ENCODE measurements around the gene SHISA4. TPM values are rescaled to one million over a fixed set of nuclear protein-coding genes. Genes with fewer than 3 reads are reported as not detected.
"Not testable (repeated sequence)": the region's sequence is repeated elsewhere in the genome, so short reads cannot be mapped to it uniquely, and the experiment has no call there.

The SHISA4 gene
- total and polyA plus RNA-seq, 5 experiments from 2014 or later, result 0.77 to 0.96 TPM; not detected in 3

- Mint-ChIP-seq H3K27ac (peak overlapping the region in 1 of 10 donors; percentile 15), H3K4me1 (peaks cover 8 to 16% (median 11%) of the 10 kb centered on the region in 4 donors), H3K4me3 (no peak overlapping the region), H3K36me3 (peaks cover 0 to 2% (median 0%) of the 10 kb centered on the region in 3 donors), H3K9me3 (peaks cover 0 to 2% (median 0%) of the 10 kb centered on the region in 9 donors), H3K27me3 (peaks cover 25 to 46% (median 36%) of the 10 kb centered on the region in 5 donors)
- DNase-seq, result no peak
- POLR2A ChIA-PET, result no interaction called here
- ATAC-seq, result no peak
Observed at GRCh38 chr1:201894343-201895119, 5.8 kb downstream of the SHISA4 start.

GRCh38 chr1:201895120-201895665 lies 6.5 kb downstream of the SHISA4 start:
- POLR2A ChIA-PET, result interaction anchor here (1.7 kb wide), 1 partner anchor 60 kb away, joined by 5 read pairs; the partner anchor contains the start of gene TIMM17A
- H3K9me3 Mint-ChIP-seq, result peaks cover 0 to 2% (median 0%) of the 10 kb centered on the region in 9 donors
- no peak overlapping the region for H3K4me3 Mint-ChIP-seq
- H3K27me3 Mint-ChIP-seq, result peaks cover 24 to 46% (median 38%) of the 10 kb centered on the region in 5 donors
- no peak for ATAC-seq
- no peak for DNase-seq
- H3K27ac Mint-ChIP-seq, result peak overlapping the region in 1 of 10 donors; percentile 41
- H3K4me1 Mint-ChIP-seq, result peaks cover 5 to 13% (median 9%) of the 10 kb centered on the region in 4 donors
- H3K36me3 Mint-ChIP-seq, result peaks cover 0 to 2% (median 0%) of the 10 kb centered on the region in 3 donors

- POLR2A ChIA-PET, result interaction anchor here (1.7 kb wide), 1 partner anchor 59 kb away, joined by 5 read pairs; the partner anchor contains the start of gene TIMM17A
- ATAC-seq (peak; percentile 94 to 96), DNase-seq (peak; percentile 58 to 88 (median 73))
- peaks cover 0 to 2% (median 0%) of the 10 kb centered on the region in 3 donors for H3K36me3 Mint-ChIP-seq
- H3K9me3 Mint-ChIP-seq, result peaks cover 0 to 2% (median 0%) of the 10 kb centered on the region in 9 donors
- H3K4me1 Mint-ChIP-seq, result peaks cover 5 to 13% (median 7%) of the 10 kb centered on the region in 4 donors
- peak overlapping the region in 9 of 10 donors; percentile 4 to 77 (median 54) for H3K4me3 Mint-ChIP-seq
- H3K27ac Mint-ChIP-seq, result peak overlapping the region in 9 of 10 donors; percentile 5 to 83 (median 54)
- H3K27me3 Mint-ChIP-seq, result peaks cover 18 to 36% (median 33%) of the 10 kb centered on the region in 5 donors
Observed at GRCh38 chr1:201895913-201896807, 7.5 kb downstream of the SHISA4 start.

GRCh38 chr1:201896951-201897391 lies 8.3 kb downstream of the SHISA4 start:
- Mint-ChIP-seq H3K36me3 (peaks cover 0 to 2% (median 0%) of the 10 kb centered on the region in 3 donors), H3K9me3 (peaks cover 0 to 2% (median 0%) of the 10 kb centered on the region in 9 donors), H3K4me1 (peaks cover 5 to 13% (median 7%) of the 10 kb centered on the region in 4 donors), H3K27me3 (peaks cover 13 to 28% (median 25%) of the 10 kb centered on the region in 5 donors), H3K4me3 (no peak overlapping the region), H3K27ac (peak overlapping the region in 1 of 10 donors; percentile 33)
- ATAC-seq (no peak), DNase-seq (no peak)
- POLR2A ChIA-PET, result interaction anchor here (1.7 kb wide), 1 partner anchor 58 kb away, joined by 5 read pairs; the partner anchor contains the start of gene TIMM17A

- peaks cover 7 to 20% (median 14%) of the 10 kb centered on the region in 5 donors for H3K27me3 Mint-ChIP-seq
- POLR2A ChIA-PET, result no interaction called here
- DNase-seq (no peak), ATAC-seq (no peak)
- H3K4me1 Mint-ChIP-seq, result peaks cover 5 to 13% (median 7%) of the 10 kb centered on the region in 4 donors
- H3K4me3 Mint-ChIP-seq, result no peak overlapping the region
- H3K27ac Mint-ChIP-seq, result peak overlapping the region in 2 of 10 donors; percentile 48 to 80
- no peaks in the 10 kb centered on the region for H3K9me3 Mint-ChIP-seq
- H3K36me3 Mint-ChIP-seq, result peaks cover 0 to 2% (median 0%) of the 10 kb centered on the region in 3 donors
Observed at GRCh38 chr1:201898240-201898894, 9.7 kb downstream of the SHISA4 start.

- no peak overlapping the region for H3K4me3 Mint-ChIP-seq
- peak overlapping the region in 1 of 10 donors; percentile 46 for H3K27ac Mint-ChIP-seq
Observed at GRCh38 chr1:201898992-201899391, 10.3 kb downstream of the SHISA4 start.

GRCh38 chr1:201899683-201900429 lies 11.2 kb downstream of the SHISA4 start:
- no peaks in the 10 kb centered on the region for H3K36me3 Mint-ChIP-seq
- DNase-seq (no peak), ATAC-seq (no peak)
- H3K27me3 Mint-ChIP-seq, result peaks cover 0 to 6% (median 0%) of the 10 kb centered on the region in 5 donors
- POLR2A ChIA-PET, result interaction anchor here (1.3 kb wide), 1 partner anchor 11 kb away, joined by 3 read pairs; the partner anchor contains the start of gene SHISA4
- H3K4me3 Mint-ChIP-seq, result no peak overlapping the region
- no peaks in the 10 kb centered on the region for H3K9me3 Mint-ChIP-seq
- peaks cover 5 to 8% (median 6%) of the 10 kb centered on the region in 4 donors for H3K4me1 Mint-ChIP-seq
- H3K27ac Mint-ChIP-seq, result no peak overlapping the region

More at GRCh38 chr1:201898992-201899391, 10.3 kb downstream of the SHISA4 start:
- no peak for ATAC-seq
- H3K9me3 Mint-ChIP-seq, result no peaks in the 10 kb centered on the region
- peaks cover 1 to 14% (median 8%) of the 10 kb centered on the region in 5 donors for H3K27me3 Mint-ChIP-seq
- POLR2A ChIA-PET, result no interaction called here
- H3K4me1 Mint-ChIP-seq, result peaks cover 5 to 13% (median 6%) of the 10 kb centered on the region in 4 donors
- no peaks in the 10 kb centered on the region for H3K36me3 Mint-ChIP-seq
- no peak for DNase-seq

GRCh38 chr1:201900476-201900875 lies 11.8 kb downstream of the SHISA4 start:
- no peak for DNase-seq
- peaks cover 0 to 6% (median 0%) of the 10 kb centered on the region in 5 donors for H3K27me3 Mint-ChIP-seq
- no peaks in the 10 kb centered on the region for H3K9me3 Mint-ChIP-seq
- no peak for ATAC-seq
- H3K36me3 Mint-ChIP-seq, result no peaks in the 10 kb centered on the region
- POLR2A ChIA-PET, result interaction anchor here (1.3 kb wide), 1 partner anchor 12 kb away, joined by 3 read pairs; the partner anchor contains the start of gene SHISA4
- peak overlapping the region in 1 of 10 donors; percentile 65 for H3K27ac Mint-ChIP-seq
- H3K4me1 Mint-ChIP-seq, result peaks cover 5 to 7% (median 6%) of the 10 kb centered on the region in 4 donors
- H3K4me3 Mint-ChIP-seq, result no peak overlapping the region

- not testable (repeated sequence) for H3K27ac Mint-ChIP-seq, H3K36me3 Mint-ChIP-seq, H3K4me3 Mint-ChIP-seq, H3K9me3 Mint-ChIP-seq, DNase-seq, H3K4me1 Mint-ChIP-seq, H3K27me3 Mint-ChIP-seq, ATAC-seq
- POLR2A ChIA-PET, result interaction anchor here (1.3 kb wide), 1 partner anchor 12 kb away, joined by 3 read pairs; the partner anchor contains the start of gene SHISA4
Observed at GRCh38 chr1:201901036-201901435, 12.3 kb downstream of the SHISA4 start.

- POLR2A ChIA-PET, result no interaction called here
Observed at GRCh38 chr1:201902198-201902597, 13.5 kb downstream of the SHISA4 start.

GRCh38 chr1:201903135-201903534 lies 14.4 kb downstream of the SHISA4 start:
- POLR2A ChIA-PET, result no interaction called here
- H3K27me3 Mint-ChIP-seq, result peaks cover 0 to 6% (median 0%) of the 10 kb centered on the region in 5 donors
- no peaks in the 10 kb centered on the region for H3K4me1 Mint-ChIP-seq
- H3K9me3 Mint-ChIP-seq, result no peaks in the 10 kb centered on the region
- DNase-seq (no peak), ATAC-seq (no peak)
- H3K4me3 Mint-ChIP-seq, result no peak overlapping the region
- H3K27ac Mint-ChIP-seq, result no peak overlapping the region
- no peaks in the 10 kb centered on the region for H3K36me3 Mint-ChIP-seq

More at GRCh38 chr1:201902198-201902597, 13.5 kb downstream of the SHISA4 start:
- Mint-ChIP-seq H3K36me3 (no peaks in the 10 kb centered on the region), H3K9me3 (no peaks in the 10 kb centered on the region), H3K27me3 (peaks cover 0 to 6% (median 0%) of the 10 kb centered on the region in 5 donors), H3K4me1 (no peaks in the 10 kb centered on the region), H3K27ac (no peak overlapping the region), H3K4me3 (no peak overlapping the region)
- DNase-seq (no peak), ATAC-seq (no peak)
